ENCODE results near the gene NMNAT2. TPM values are rescaled to one million over a fixed set of nuclear protein-coding genes. Genes with fewer than 3 reads are reported as not detected.

Gene NMNAT2
- total and polyA plus RNA-seq, 2 of the 8 experiments (the other 6 are each of a cell fraction or from before 2014, with no cell fraction given) = 6.5 to 20.9 TPM

DNA sequence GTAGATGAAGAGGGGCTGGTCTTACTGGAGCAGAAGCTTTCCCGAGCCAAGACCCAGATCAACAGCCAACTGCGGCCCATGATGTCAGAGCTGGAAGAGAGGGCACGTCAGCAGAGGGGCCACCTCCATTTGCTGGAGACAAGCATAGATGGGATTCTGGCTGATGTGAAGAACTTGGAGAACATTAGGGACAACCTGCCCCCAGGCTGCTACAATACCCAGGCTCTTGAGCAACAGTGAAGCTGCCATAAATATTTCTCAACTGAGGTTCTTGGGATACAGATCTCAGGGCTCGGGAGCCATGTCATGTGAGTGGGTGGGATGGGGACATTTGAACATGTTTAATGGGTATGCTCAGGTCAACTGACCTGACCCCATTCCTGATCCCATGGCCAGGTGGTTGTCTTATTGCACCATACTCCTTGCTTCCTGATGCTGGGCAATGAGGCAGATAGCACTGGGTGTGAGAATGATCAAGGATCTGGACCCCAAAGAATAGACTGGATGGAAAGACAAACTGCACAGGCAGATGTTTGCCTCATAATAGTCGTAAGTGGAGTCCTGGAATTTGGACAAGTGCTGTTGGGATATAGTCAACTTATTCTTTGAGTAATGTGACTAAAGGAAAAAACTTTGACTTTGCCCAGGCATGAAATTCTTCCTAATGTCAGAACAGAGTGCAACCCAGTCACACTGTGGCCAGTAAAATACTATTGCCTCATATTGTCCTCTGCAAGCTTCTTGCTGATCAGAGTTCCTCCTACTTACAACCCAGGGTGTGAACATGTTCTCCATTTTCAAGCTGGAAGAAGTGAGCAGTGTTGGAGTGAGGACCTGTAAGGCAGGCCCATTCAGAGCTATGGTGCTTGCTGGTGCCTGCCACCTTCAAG is 174.8 kb downstream of the NMNAT2 start (continued):
- no peak for TF ChIP-seq CHD7 (IDR thresholded peaks at IDR 0.05; ENCODE audit: insufficient replicate concordance, low read length)
- no peak for TF ChIP-seq FOSL1 (IDR thresholded peaks at IDR 0.05; ENCODE audit: insufficient read depth, low read depth, low read length)
- TF ChIP-seq CBX5 (IDR thresholded peaks at IDR 0.05; ENCODE audit: low read depth, low read length) = no peak
- no peak for TF ChIP-seq ZNF274 (IDR thresholded peaks at IDR 0.05; ENCODE audit: borderline replicate concordance, extremely low read depth, low read length)
- no peak for TF ChIP-seq GABPA (IDR thresholded peaks at IDR 0.05; ENCODE audit: borderline replicate concordance, insufficient read depth, low read length)
- no peak for TF ChIP-seq HDAC6 (IDR thresholded peaks at IDR 0.05; ENCODE audit: low read depth, low read length)
